PC-3 (cell line): ENCODE data around the gene BCR.

Experiments
- CTCF ChIP-seq: fragments of 300-600 bp; sonication (generic); conservative IDR thresholded peaks from 2 replicates; pipeline ENCODE4 v1.5.1; 2017; ENCODE audit warnings: antibody characterized with exemption, low read depth, mild to moderate bottlenecking, low read length
- EZH2phosphoT487 ChIP-seq: fragments of 300-600 bp; sonication (generic); IDR thresholded peaks from 2 replicates; pipeline ENCODE4 v1.6.1; 2018; ENCODE audit warnings: mild to moderate bottlenecking, antibody characterized with exemption, low read length, borderline replicate concordance

GRCh38 chr22:23196165-23196564 lies 15.9 kb downstream of the BCR start:
- TF ChIP-seq CTCF (no peak), EZH2phosphoT487 (no peak)
